Keratinocyte (primary cell): ENCODE measurements around the gene MYCBPAP.

ENCODE experiments used
- CTCF ChIP-seq, 3 experiments: IDR thresholded peaks in 1 of 3; conservative IDR thresholded peaks in 1 of 3; optimal IDR thresholded peaks in 1 of 3; 2 replicates in 2 of 3; 3 replicates in 1 of 3; pipeline versions ENCODE3 to v1.5.1; 2011; ENCODE audit warnings: low read length in 3 of 3, mild to moderate bottlenecking in 3 of 3, moderate library complexity in 2 of 3, control low read depth in 1 of 3, inconsistent platforms in 1 of 3; ENCODE audit not compliant: insufficient read depth in 2 of 3; ENCODE audit errors: extremely low read depth in 1 of 3
- EZH2 ChIP-seq: IDR thresholded peaks from one replicate; pipeline ENCODE4 v1.6.1; 2012; ENCODE audit warnings: inconsistent platforms, mild to moderate bottlenecking, low read length, moderate library complexity

- TF ChIP-seq CTCF (optimal IDR thresholded peaks at IDR 0.05 in 1 of 3, IDR thresholded peaks at IDR 0.05 in 1 of 3, conservative IDR thresholded peaks at IDR 0.05 in 1 of 3; ENCODE audit: extremely low read depth in 1 of 3, insufficient read depth in 2 of 3, low read length in 3 of 3), result no peak
- no peak for TF ChIP-seq EZH2
Measured at GRCh38 chr17:50561746-50562141, 53.5 kb downstream of the MYCBPAP start.
